Measurements from ENCODE around the gene PRPF8.
A peak's percentile ranks its signal among the peaks of the same experiment; 100 is the strongest.

- TF ChIP-seq, protein P1, sequence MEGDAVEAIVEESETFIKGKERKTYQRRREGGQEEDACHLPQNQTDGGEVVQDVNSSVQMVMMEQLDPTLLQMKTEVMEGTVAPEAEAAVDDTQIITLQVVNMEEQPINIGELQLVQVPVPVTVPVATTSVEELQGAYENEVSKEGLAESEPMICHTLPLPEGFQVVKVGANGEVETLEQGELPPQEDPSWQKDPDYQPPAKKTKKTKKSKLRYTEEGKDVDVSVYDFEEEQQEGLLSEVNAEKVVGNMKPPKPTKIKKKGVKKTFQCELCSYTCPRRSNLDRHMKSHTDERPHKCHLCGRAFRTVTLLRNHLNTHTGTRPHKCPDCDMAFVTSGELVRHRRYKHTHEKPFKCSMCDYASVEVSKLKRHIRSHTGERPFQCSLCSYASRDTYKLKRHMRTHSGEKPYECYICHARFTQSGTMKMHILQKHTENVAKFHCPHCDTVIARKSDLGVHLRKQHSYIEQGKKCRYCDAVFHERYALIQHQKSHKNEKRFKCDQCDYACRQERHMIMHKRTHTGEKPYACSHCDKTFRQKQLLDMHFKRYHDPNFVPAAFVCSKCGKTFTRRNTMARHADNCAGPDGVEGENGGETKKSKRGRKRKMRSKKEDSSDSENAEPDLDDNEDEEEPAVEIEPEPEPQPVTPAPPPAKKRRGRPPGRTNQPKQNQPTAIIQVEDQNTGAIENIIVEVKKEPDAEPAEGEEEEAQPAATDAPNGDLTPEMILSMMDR (conservative IDR thresholded peaks at IDR 0.05; ENCODE audit: low read depth, low read length), result peak; percentile 70
- TF ChIP-seq EZH2phosphoT487 (IDR thresholded peaks at IDR 0.05; ENCODE audit: borderline replicate concordance, low read length), result no peak
- TF ChIP-seq EZH2 (IDR thresholded peaks at IDR 0.05; ENCODE audit: low read length, unreplicated experiment), result no peak
Measured at GRCh38 chr17:1629504-1630310, 55.0 kb downstream of the PRPF8 start.

Data from PC-3 (cell line).